H1 (cell line): ENCODE data around the gene SEMA7A. TPM values are rescaled to one million over a fixed set of nuclear protein-coding genes. Genes with fewer than 3 reads are reported as not detected.

ENCODE experiments used
- CTCF ChIA-PET: fragments of 300-600 bp; sonication (Branson Sonifier 250); formaldehyde crosslinking; loops from one replicate; lab custom pipeline; 2021; ENCODE audit not compliant: partially characterized antibody; lab: Charles Lee
- POLR2A ChIA-PET: fragments of 300-600 bp; sonication (Branson Sonifier 250); formaldehyde crosslinking; loops from one replicate; lab custom pipeline; 2021; ENCODE audit warnings: inconsistent platforms; ENCODE audit not compliant: partially characterized antibody; lab: Charles Lee
- DNase-seq, 2 experiments: peaks; one replicate each; pipeline versions ENCODE4 v3.0.0 to v3.0.0-alpha.2; 2010 to 2022; ENCODE audit warnings: low spot score in 2 of 2, low read depth in 1 of 2, mixed read lengths in 1 of 2
- FAIRE-seq: peaks from 2 replicates; lab custom pipeline; 2011; peaks lifted over from hg19 to GRCh38; lab: Jason Lieb, UNC
- H2AFZ ChIP-seq: 2 replicates; pipeline ENCODE4 v1.8.1; 2012; ENCODE audit warnings: low read length, inconsistent platforms
- H2AK5ac ChIP-seq: 2 replicates; pipeline ENCODE4 v1.6.1; 2013; ENCODE audit warnings: low read depth, low read length
- H2BK120ac ChIP-seq: replicated peaks from 2 replicates; pipeline ENCODE3; 2013; ENCODE audit warnings: low read depth, low read length, inconsistent platforms
- H2BK12ac ChIP-seq: 2 replicates; pipeline ENCODE4 v1.6.1; 2013; ENCODE audit warnings: low read depth, low read length
- H2BK15ac ChIP-seq: 2 replicates; pipeline ENCODE4 v1.6.1; 2013; ENCODE audit warnings: low read length
- H2BK20ac ChIP-seq: 2 replicates; pipeline ENCODE4 v1.6.1; 2013; ENCODE audit warnings: low read length
- H2BK5ac ChIP-seq: 2 replicates; pipeline ENCODE4 v1.6.1; 2013; ENCODE audit warnings: low read depth, low read length
- H3K14ac ChIP-seq: 2 replicates; pipeline ENCODE4 v1.6.1; 2013; ENCODE audit warnings: inconsistent platforms; ENCODE audit not compliant: insufficient read length
- H3K18ac ChIP-seq: 2 replicates; pipeline ENCODE4 v1.6.1; 2013; ENCODE audit warnings: low read length; ENCODE audit errors: extremely low read depth
- H3K23ac ChIP-seq: 2 replicates; pipeline ENCODE4 v1.6.1; 2013; ENCODE audit warnings: inconsistent platforms; ENCODE audit not compliant: insufficient read length
- H3K23me2 ChIP-seq: 2 replicates; pipeline ENCODE4 v1.6.1; 2013; ENCODE audit warnings: low read depth, low read length
- H3K27ac ChIP-seq: 2 replicates; pipeline ENCODE4 v1.6.1; 2011; ENCODE audit warnings: low read depth, low read length, inconsistent platforms
- H3K27me3 ChIP-seq, 4 experiments: replicated peaks in 1 of 4; 1 replicate in 1 of 4; 2 replicates in 3 of 4; pipeline versions ENCODE4 v1.6.1 to v1.8.1; 2011 to 2013; ENCODE audit warnings: low read length in 3 of 4, mild to moderate bottlenecking in 3 of 4, inconsistent platforms in 2 of 4, mixed read lengths in 2 of 4, moderate library complexity in 1 of 4; ENCODE audit not compliant: control insufficient read depth in 3 of 4, insufficient read depth in 3 of 4; ENCODE audit errors: extremely low read depth in 1 of 4
- H3K36me3 ChIP-seq, 4 experiments: 2 replicates each; pipeline versions ENCODE4 v1.6.1 to v1.8.1; 2011 to 2013; ENCODE audit warnings: mild to moderate bottlenecking in 4 of 4, low read length in 3 of 4, moderate library complexity in 2 of 4, control low read depth in 1 of 4, inconsistent platforms in 1 of 4; ENCODE audit not compliant: insufficient read depth in 4 of 4, control insufficient read depth in 2 of 4
- H3K4ac ChIP-seq: replicated peaks from 2 replicates; pipeline ENCODE3; 2013; ENCODE audit warnings: low read length, low read depth, mixed read lengths, inconsistent platforms; ENCODE audit not compliant: insufficient read length
- H3K4me1 ChIP-seq, 4 experiments: replicated peaks in 1 of 4; 1 replicate in 1 of 4; 2 replicates in 3 of 4; pipeline versions ENCODE4 v1.6.1 to v1.8.1; 2011 to 2013; ENCODE audit warnings: low read length in 3 of 4, inconsistent platforms in 2 of 4, mixed read lengths in 1 of 4; ENCODE audit not compliant: insufficient read depth in 4 of 4, control insufficient read depth in 3 of 4
- H3K4me2 ChIP-seq, 2 experiments: 2 replicates each; pipeline versions ENCODE4 v1.6.1 to v1.8.1; 2011 to 2013; ENCODE audit warnings: low read depth in 2 of 2, low read length in 2 of 2, control low read depth in 1 of 2, inconsistent platforms in 1 of 2, mild to moderate bottlenecking in 1 of 2; ENCODE audit not compliant: insufficient read depth in 1 of 2
- H3K4me3 ChIP-seq, 4 experiments: fragments of 200-600, 300-600 bp in 1 of 4; sonication (generic), shearing (Covaris generic), sonication (Bioruptor Twin) in 1 of 4; 2 replicates each; pipeline versions ENCODE4 v1.5.1 to v1.8.1; 2011 to 2016; ENCODE audit warnings: low read length in 4 of 4, low read depth in 3 of 4, control low read depth in 2 of 4, inconsistent platforms in 2 of 4, mild to moderate bottlenecking in 2 of 4, mixed read lengths in 1 of 4, moderate library complexity in 1 of 4; ENCODE audit not compliant: insufficient read depth in 2 of 4; ENCODE audit errors: extremely low read depth in 1 of 4
- H3K56ac ChIP-seq: replicated peaks from 2 replicates; pipeline ENCODE3; 2013; ENCODE audit warnings: low read depth, mild to moderate bottlenecking, mixed read lengths, low read length, inconsistent platforms; ENCODE audit not compliant: insufficient read length
- H3K79me1 ChIP-seq: 2 replicates; pipeline ENCODE4 v1.6.1; 2013; ENCODE audit warnings: low read depth, low read length, control low read depth
- H3K79me2 ChIP-seq, 2 experiments: 2 replicates each; pipeline versions ENCODE4 v1.6.1 to v1.8.1; 2012 to 2013; ENCODE audit warnings: low read length in 2 of 2, mild to moderate bottlenecking in 2 of 2, inconsistent platforms in 1 of 2; ENCODE audit not compliant: insufficient read depth in 2 of 2, control insufficient read depth in 1 of 2
- H3K9ac ChIP-seq, 4 experiments: replicated peaks in 1 of 4; 1 replicate in 1 of 4; 2 replicates in 3 of 4; pipeline versions ENCODE4 v1.6.1 to v1.8.1; 2011 to 2013; ENCODE audit warnings: low read depth in 3 of 4, low read length in 3 of 4, control low read depth in 2 of 4, mild to moderate bottlenecking in 2 of 4, moderate library complexity in 2 of 4, inconsistent platforms in 1 of 4; ENCODE audit errors: extremely low read depth in 1 of 4
- H3K9me3 ChIP-seq, 2 experiments: 2 replicates each; pipeline versions ENCODE4 v1.6.1 to v1.8.1; 2012 to 2013; ENCODE audit warnings: mild to moderate bottlenecking in 2 of 2, moderate library complexity in 2 of 2, control low read depth in 1 of 2, inconsistent platforms in 1 of 2, low read depth in 1 of 2, low read length in 1 of 2, mixed read lengths in 1 of 2; ENCODE audit not compliant: insufficient read depth in 2 of 2
- H4K20me1 ChIP-seq, 2 experiments: replicated peaks in 1 of 2; 2 replicates each; pipeline versions ENCODE3 to v1.8.1; 2011 to 2013; ENCODE audit warnings: inconsistent platforms in 2 of 2, low read length in 2 of 2, mild to moderate bottlenecking in 1 of 2; ENCODE audit not compliant: insufficient read depth in 2 of 2, control insufficient read depth in 1 of 2
- H4K5ac ChIP-seq: 2 replicates; pipeline ENCODE4 v1.6.1; 2013; ENCODE audit warnings: low read length, low read depth, mixed read lengths, inconsistent platforms; ENCODE audit not compliant: insufficient read length
- H4K8ac ChIP-seq: 2 replicates; pipeline ENCODE4 v1.8.0; 2013; ENCODE audit warnings: mild to moderate bottlenecking, moderate library complexity, low read length, inconsistent platforms; ENCODE audit not compliant: insufficient read depth; ENCODE audit errors: extremely low read depth
- H4K91ac ChIP-seq: replicated peaks from 2 replicates; pipeline ENCODE3; 2013; ENCODE audit warnings: low read length, mixed read lengths, inconsistent platforms; ENCODE audit not compliant: insufficient read length
- CHD1 ChIP-seq: IDR thresholded peaks from 2 replicates; pipeline ENCODE4 v1.6.1; 2012; ENCODE audit warnings: low read depth, low read length, improper control_type of control experiment
- EGR1 ChIP-seq: IDR thresholded peaks from 2 replicates; pipeline ENCODE4 v1.6.1; 2011; ENCODE audit warnings: low read depth, low read length, borderline replicate concordance
- GTF2F1 ChIP-seq: IDR thresholded peaks from 2 replicates; pipeline ENCODE4 v1.6.1; 2012; ENCODE audit warnings: low read depth, low read length, improper control_type of control experiment, borderline replicate concordance
- HDAC2 ChIP-seq, 2 experiments: fragments of 300-600 bp in 1 of 2; sonication (generic) in 1 of 2; IDR thresholded peaks; 2 replicates each; pipeline ENCODE4 v1.6.1; 2011 to 2012; ENCODE audit warnings: low read depth in 2 of 2, low read length in 2 of 2, mild to moderate bottlenecking in 2 of 2, moderate library complexity in 2 of 2, borderline replicate concordance in 1 of 2, inconsistent platforms in 1 of 2
- NRF1 ChIP-seq: IDR thresholded peaks from 2 replicates; pipeline ENCODE4 v1.6.1; 2011; ENCODE audit warnings: mild to moderate bottlenecking, low read depth, low read length, improper control_type of control experiment
- SAP30 ChIP-seq: fragments of 300-600 bp; sonication (generic); IDR thresholded peaks from 2 replicates; pipeline ENCODE4 v1.7.1; 2012; ENCODE audit warnings: low read length, moderate library complexity, mild to moderate bottlenecking, inconsistent platforms; ENCODE audit not compliant: insufficient read depth, insufficient replicate concordance
- SIRT6 ChIP-seq: IDR thresholded peaks from one replicate; pipeline ENCODE4 v1.7.1; 2012; ENCODE audit warnings: low read length, inconsistent platforms
- ZNF274 ChIP-seq: IDR thresholded peaks from 2 replicates; pipeline ENCODE4 v1.7.0; 2012; ENCODE audit warnings: low read length, borderline replicate concordance; ENCODE audit errors: extremely low read depth
- WGBS, 2 experiments: shearing (Covaris generic) in 1 of 2; methylation state at CpG; one replicate each; pipeline versions ENCODE4 v1.1.6 to v1.1.7; 2013 to 2015; ENCODE audit warnings: low lambda C conversion rate in 2 of 2, mixed read lengths in 2 of 2, inconsistent platforms in 1 of 2, low coverage in 1 of 2, missing lambda C conversion rate in 1 of 2; ENCODE audit not compliant: insufficient replicate concordance in 2 of 2, insufficient coverage in 1 of 2, insufficient read length in 1 of 2; ENCODE audit errors: extremely low coverage in 1 of 2, missing lambda C conversion rate in 1 of 2; 5-methylcytosine and 5-hydroxymethylcytosine counted together
- polyA plus RNA-seq, 7 experiments: library from polyadenylated mRNA; depleted of rRNA in 3 of 7; stranded (reverse) in 5 of 7; unstranded in 2 of 7; fragments of >200 nt in 5 of 7; fragments of 200-250 nt in 2 of 7; gene quantifications; 1 replicate in 5 of 7; 2 replicates in 1 of 7; 4 replicates in 1 of 7; pipeline versions ENCODE4 v1.2.1 to v1.2.3, GENCODE V29; 2011 to 2013; ENCODE audit warnings: missing spikeins in 2 of 7, mixed read lengths in 2 of 7
- total RNA-seq: library from RNA; stranded (reverse); fragmentation: NEBNext Ultra II Directional; extraction: Animal tissue kit (Norgen Biotek cat#: 25700); gene quantifications from 2 replicates; pipeline ENCODE4 v1.2.1, GENCODE V29; 2021

The SEMA7A gene
- total and polyA plus RNA-seq, 2 of the 8 experiments (the other 6 are each of a cell fraction or from before 2014, with no cell fraction given) = 10.7 to 15.0 TPM

GRCh38 chr15:74403588-74403919 lies 30.2 kb downstream of the SEMA7A start:
- no peak overlapping the region for H3K9ac ChIP-seq
- H2BK12ac ChIP-seq = peak overlapping the region; percentile 68; the same call in 1 of the 2 replicates
- peaks cover 0 to 14% (median 11%) of the 10 kb centered on the region in 4 experiments; a peak in 5 of 7 replicates for H3K4me1 ChIP-seq
- H3K4ac ChIP-seq = no peak overlapping the region
- no peak for DNase-seq
- 98% methylated on average over 10 of the region's 10 CpGs; no CpG with 5 or more reads in 1 of the 2 experiments for WGBS, 2 experiments
- H3K23me2 ChIP-seq = no peaks in the 10 kb centered on the region
- no peaks in the 10 kb centered on the region for H4K20me1 ChIP-seq
- 0 out of 2 replicates have a peak overlapping the region, but pooled peaks have one; percentile 46 for H2BK15ac ChIP-seq
- H3K23ac ChIP-seq = no peak overlapping the region
- no peak overlapping the region for H4K5ac ChIP-seq
- H3K4me3 ChIP-seq = no peak overlapping the region
- H3K18ac ChIP-seq = no peak overlapping the region
- FAIRE-seq = no peak
- H4K91ac ChIP-seq = no peak overlapping the region
- no peak overlapping the region for H2BK20ac ChIP-seq
- no peaks in the 10 kb centered on the region for H3K79me1 ChIP-seq
- POLR2A ChIA-PET = interaction anchor here (1.0 to 1.4 kb wide), 3 partner anchors 17 to 58 kb away, joined by 3 to 4 read pairs (median 3); partner anchors contain the start of gene UBL7
- H3K27ac ChIP-seq = no peak overlapping the region
- no peaks in the 10 kb centered on the region for H3K9me3 ChIP-seq
- H3K27me3 ChIP-seq = no peaks in the 10 kb centered on the region; a peak in 2 of 7 replicates
- H2BK120ac ChIP-seq = no peak overlapping the region
- H3K79me2 ChIP-seq = no peaks in the 10 kb centered on the region
- H3K36me3 ChIP-seq = no peaks in the 10 kb centered on the region
- CTCF ChIA-PET = interaction anchor here (0.9 to 5.5 kb wide), 10 partner anchors 10 to 57 kb away, joined by 3 to 48 read pairs (median 6); partner anchors contain the start of gene SEMA7A
- no peak overlapping the region for H2AK5ac ChIP-seq
- H2AFZ ChIP-seq = no peak overlapping the region
- H4K8ac ChIP-seq = peak overlapping the region; percentile 36; the same call in 1 of the 2 replicates
- no peak overlapping the region for H3K14ac ChIP-seq
- H2BK5ac ChIP-seq = 0 out of 2 replicates have a peak overlapping the region, but pooled peaks have one; percentile 35
- H3K56ac ChIP-seq = no peak overlapping the region
- no peak overlapping the region for H3K4me2 ChIP-seq
- TF ChIP-seq EGR1 (no peak), SIRT6 (no peak), NRF1 (no peak), CHD1 (no peak), SAP30 (no peak), HDAC2 (IDR thresholded peaks at IDR 0.05; ENCODE audit: borderline replicate concordance in 1 of 2, low read depth in 2 of 2, low read length in 2 of 2) (no peak), ZNF274 (no peak), GTF2F1 (no peak)
